ENCODE results near the gene SORBS1.

DNA sequence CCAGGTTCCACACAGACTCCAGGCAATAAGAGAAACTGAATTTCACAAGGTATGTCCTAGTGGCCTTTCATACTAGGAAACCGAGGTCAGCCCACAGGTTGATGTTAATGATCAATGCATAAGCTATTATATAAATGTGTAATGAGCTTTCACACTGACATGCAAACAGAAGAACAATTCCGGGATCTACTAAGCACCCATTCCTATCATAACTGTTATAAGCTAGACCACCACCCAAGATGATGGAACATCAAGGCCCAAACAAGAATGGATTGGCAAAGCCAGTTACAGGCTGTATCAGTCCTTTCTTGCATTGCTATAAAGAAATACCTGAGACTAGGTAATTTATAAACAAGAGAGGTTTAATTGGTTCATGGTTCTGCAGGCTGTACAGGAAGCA is 15.2 kb downstream of the SORBS1 start:
- TF ChIP-seq, protein P1, sequence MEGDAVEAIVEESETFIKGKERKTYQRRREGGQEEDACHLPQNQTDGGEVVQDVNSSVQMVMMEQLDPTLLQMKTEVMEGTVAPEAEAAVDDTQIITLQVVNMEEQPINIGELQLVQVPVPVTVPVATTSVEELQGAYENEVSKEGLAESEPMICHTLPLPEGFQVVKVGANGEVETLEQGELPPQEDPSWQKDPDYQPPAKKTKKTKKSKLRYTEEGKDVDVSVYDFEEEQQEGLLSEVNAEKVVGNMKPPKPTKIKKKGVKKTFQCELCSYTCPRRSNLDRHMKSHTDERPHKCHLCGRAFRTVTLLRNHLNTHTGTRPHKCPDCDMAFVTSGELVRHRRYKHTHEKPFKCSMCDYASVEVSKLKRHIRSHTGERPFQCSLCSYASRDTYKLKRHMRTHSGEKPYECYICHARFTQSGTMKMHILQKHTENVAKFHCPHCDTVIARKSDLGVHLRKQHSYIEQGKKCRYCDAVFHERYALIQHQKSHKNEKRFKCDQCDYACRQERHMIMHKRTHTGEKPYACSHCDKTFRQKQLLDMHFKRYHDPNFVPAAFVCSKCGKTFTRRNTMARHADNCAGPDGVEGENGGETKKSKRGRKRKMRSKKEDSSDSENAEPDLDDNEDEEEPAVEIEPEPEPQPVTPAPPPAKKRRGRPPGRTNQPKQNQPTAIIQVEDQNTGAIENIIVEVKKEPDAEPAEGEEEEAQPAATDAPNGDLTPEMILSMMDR (IDR thresholded peaks at IDR 0.05): no peak
- TF ChIP-seq POLR2A (IDR thresholded peaks at IDR 0.05): no peak
- TF ChIP-seq POLR2AphosphoS5 (IDR thresholded peaks at IDR 0.05): no peak
